HG03108 (cell line): ENCODE measurements around the gene RASSF8.

Source experiments
- ATAC-seq: cut with Tn5 transposase; IDR thresholded peaks from one replicate; pipeline ENCODE4 v1.9.1; 2021; ENCODE audit warnings: moderate library complexity; ENCODE audit not compliant: unreplicated experiment

The RASSF8 gene

GRCh38 chr12:26100666-26101349, 142.3 kb downstream of the RASSF8 start:
- no peak for ATAC-seq

GRCh38 chr12:26101350-26101734, 142.9 kb downstream of the RASSF8 start:
- no peak for ATAC-seq

- no peak for ATAC-seq
Measured at GRCh38 chr12:26101763-26102162, 143.3 kb downstream of the RASSF8 start.

GRCh38 chr12:26102953-26103352, 144.5 kb downstream of the RASSF8 start:
- ATAC-seq: no peak

- ATAC-seq: no peak
Measured at GRCh38 chr12:26106347-26106746, 147.9 kb downstream of the RASSF8 start.

GRCh38 chr12:26108915-26109314, 150.4 kb downstream of the RASSF8 start:
- no peak for ATAC-seq

- ATAC-seq: no peak
Measured at GRCh38 chr12:26109343-26109881, 150.9 kb downstream of the RASSF8 start.

GRCh38 chr12:26112232-26112631, 153.8 kb downstream of the RASSF8 start:
- no peak for ATAC-seq

GRCh38 chr12:26112703-26113147, 154.2 kb downstream of the RASSF8 start:
- ATAC-seq: no peak

- ATAC-seq: no peak
Measured at GRCh38 chr12:26113181-26113654, 154.7 kb downstream of the RASSF8 start.

GRCh38 chr12:26113853-26114719, 155.6 kb downstream of the RASSF8 start:
- ATAC-seq: peak; percentile 56

- no peak for ATAC-seq
Measured at GRCh38 chr12:26114720-26115401, 156.4 kb downstream of the RASSF8 start.

- no peak for ATAC-seq
Measured at GRCh38 chr12:26116829-26117715, 158.6 kb downstream of the RASSF8 start.

GRCh38 chr12:26118308-26118707, 159.8 kb downstream of the RASSF8 start:
- no peak for ATAC-seq

- ATAC-seq: no peak
Measured at GRCh38 chr12:26119391-26119989, 161.0 kb downstream of the RASSF8 start.

GRCh38 chr12:26120561-26121274, 162.2 kb downstream of the RASSF8 start:
- ATAC-seq: no peak

GRCh38 chr12:26121323-26122060, 163.0 kb downstream of the RASSF8 start:
- ATAC-seq: no peak

GRCh38 chr12:26122061-26122680, 163.7 kb downstream of the RASSF8 start:
- ATAC-seq: no peak
